Parathyroid adenoma (tissue), 2 donors: ENCODE measurements around the gene ARHGEF3.
A peak's percentile ranks its signal among the peaks of the same experiment; 100 is the strongest.

ENCODE experiments used
- H2AFZ ChIP-seq: fragments of 300-600 bp; sonication (generic); one replicate; pipeline ENCODE4 v1.7.0; 2017; ENCODE audit warnings: antibody characterized with exemption, mild to moderate bottlenecking
- H3K27ac ChIP-seq: fragments of 300-600 bp; sonication (generic); one replicate; pipeline ENCODE4 v1.7.0; 2017
- H3K27me3 ChIP-seq: fragments of 300-600 bp; sonication (generic); one replicate; pipeline ENCODE4 v1.7.0; 2017; ENCODE audit warnings: low read length; ENCODE audit not compliant: control insufficient read depth, insufficient read depth
- H3K36me3 ChIP-seq: fragments of 300-600 bp; sonication (generic); one replicate; pipeline ENCODE4 v1.7.0; 2017; ENCODE audit warnings: low read length; ENCODE audit not compliant: control insufficient read depth, insufficient read depth
- H3K4me1 ChIP-seq: fragments of 300-600 bp; sonication (generic); one replicate; pipeline ENCODE4 v1.7.0; 2017; ENCODE audit warnings: control low read depth
- H3K4me2 ChIP-seq: fragments of 300-600 bp; sonication (generic); one replicate; pipeline ENCODE4 v1.7.0; 2017; ENCODE audit warnings: low read length
- H3K4me3 ChIP-seq: fragments of 300-600 bp; sonication (generic); one replicate; pipeline ENCODE4 v1.7.0; 2017; ENCODE audit warnings: low read depth, low read length
- H3K79me2 ChIP-seq: fragments of 300-600 bp; sonication (generic); one replicate; pipeline ENCODE4 v1.7.0; 2017; ENCODE audit warnings: control low read depth
- H3K9ac ChIP-seq: fragments of 300-600 bp; sonication (generic); one replicate; pipeline ENCODE4 v1.7.0; 2017; ENCODE audit warnings: mild to moderate bottlenecking
- H3K9me3 ChIP-seq: fragments of 300-600 bp; sonication (generic); one replicate; pipeline ENCODE4 v1.7.0; 2017; ENCODE audit warnings: low read length; ENCODE audit not compliant: control insufficient read depth
- CTCF ChIP-seq: fragments of 300-600 bp; sonication (generic); IDR thresholded peaks from one replicate; pipeline ENCODE4 v1.7.0; 2017; ENCODE audit warnings: antibody characterized with exemption, mild to moderate bottlenecking
- donor health status: primary hyperparathyroidism.

The ARHGEF3 gene

GRCh38 chr3:56787258-56787775 is 14.4 kb downstream of the ARHGEF3 start:
- Histone ChIP-seq H3K4me1 (peaks cover 35% of the 10 kb centered on the region), H3K27ac (no peak overlapping the region), H3K4me3 (no peak overlapping the region)

GRCh38 chr3:56785499-56785898 is 16.2 kb downstream of the ARHGEF3 start:
- H3K79me2 ChIP-seq: peaks cover 60% of the 10 kb centered on the region
- H2AFZ ChIP-seq: no peak overlapping the region
- no peaks in the 10 kb centered on the region for H3K27me3 ChIP-seq
- TF ChIP-seq CTCF: no peak
- H3K27ac ChIP-seq: no peak overlapping the region
- H3K9me3 ChIP-seq: no peaks in the 10 kb centered on the region
- H3K4me2 ChIP-seq: no peak overlapping the region
- H3K4me3 ChIP-seq: no peak overlapping the region
- peaks cover 47% of the 10 kb centered on the region for H3K4me1 ChIP-seq
- H3K36me3 ChIP-seq: no peaks in the 10 kb centered on the region
- no peak overlapping the region for H3K9ac ChIP-seq

More at GRCh38 chr3:56787258-56787775, 14.4 kb downstream of the ARHGEF3 start:
- H3K36me3 ChIP-seq: no peaks in the 10 kb centered on the region
- no peaks in the 10 kb centered on the region for H3K27me3 ChIP-seq
- H2AFZ ChIP-seq: no peak overlapping the region
- TF ChIP-seq CTCF: no peak
- no peak overlapping the region for H3K9ac ChIP-seq
- no peak overlapping the region for H3K4me2 ChIP-seq
- H3K9me3 ChIP-seq: no peaks in the 10 kb centered on the region
- peaks cover 58% of the 10 kb centered on the region for H3K79me2 ChIP-seq

- Histone ChIP-seq H3K27ac (peak overlapping the region; percentile 25), H3K4me1 (peaks cover 52% of the 10 kb centered on the region), H3K9ac (no peak overlapping the region), H3K9me3 (no peaks in the 10 kb centered on the region), H3K79me2 (peaks cover 56% of the 10 kb centered on the region), H3K4me3 (no peak overlapping the region), H3K36me3 (no peaks in the 10 kb centered on the region), H2AFZ (no peak overlapping the region), H3K4me2 (no peak overlapping the region), H3K27me3 (no peaks in the 10 kb centered on the region)
- TF ChIP-seq CTCF: no peak
Measured at GRCh38 chr3:56784448-56785001, 17.2 kb downstream of the ARHGEF3 start.

- H3K4me1 ChIP-seq: peaks cover 51% of the 10 kb centered on the region
Measured at GRCh38 chr3:56783644-56784447, 17.9 kb downstream of the ARHGEF3 start.

More at GRCh38 chr3:56783644-56784447, 17.9 kb downstream of the ARHGEF3 start:
- H2AFZ ChIP-seq: no peak overlapping the region
- no peaks in the 10 kb centered on the region for H3K27me3 ChIP-seq
- H3K27ac ChIP-seq: peak overlapping the region; percentile 25
- no peak overlapping the region for H3K4me3 ChIP-seq
- H3K79me2 ChIP-seq: peaks cover 53% of the 10 kb centered on the region
- no peak for TF ChIP-seq CTCF
- no peaks in the 10 kb centered on the region for H3K36me3 ChIP-seq
- H3K9ac ChIP-seq: no peak overlapping the region
- no peaks in the 10 kb centered on the region for H3K9me3 ChIP-seq
- no peak overlapping the region for H3K4me2 ChIP-seq
